Astrocyte (in vitro differentiated cells and primary cell): ENCODE measurements around the gene HOXB7. TPM values are rescaled to one million over a fixed set of nuclear protein-coding genes. Genes with fewer than 3 reads are reported as not detected.

ENCODE experiments used
- DNase-seq: peaks from one replicate; pipeline ENCODE4 v3.0.0-alpha.2; 2010; ENCODE audit warnings: low read depth
- FAIRE-seq: peaks from 2 replicates; lab custom pipeline; 2011; peaks lifted over from hg19 to GRCh38; lab: Jason Lieb, UNC
- H2AFZ ChIP-seq: 2 replicates; pipeline ENCODE4 v1.6.0; 2012; ENCODE audit warnings: low read depth, low read length, inconsistent platforms
- H3K27ac ChIP-seq: 2 replicates; pipeline ENCODE4 v1.5.1; 2011; ENCODE audit warnings: low read depth, low read length, inconsistent platforms
- H3K27me3 ChIP-seq: 2 replicates; pipeline ENCODE4 v1.6.0; 2011; ENCODE audit warnings: low read length, inconsistent platforms; ENCODE audit not compliant: insufficient read depth
- H3K36me3 ChIP-seq: 2 replicates; pipeline ENCODE4 v1.5.1; 2011; ENCODE audit warnings: low read length, inconsistent platforms; ENCODE audit not compliant: insufficient read depth
- H3K4me1 ChIP-seq: 2 replicates; pipeline ENCODE4 v1.5.1; 2011; ENCODE audit warnings: low read length, inconsistent platforms; ENCODE audit not compliant: insufficient read depth
- H3K4me2 ChIP-seq: 2 replicates; pipeline ENCODE4 v1.6.0; 2012; ENCODE audit warnings: low read length, inconsistent platforms
- H3K4me3 ChIP-seq: 2 replicates; pipeline ENCODE4 v1.5.1; 2011; ENCODE audit warnings: low read depth, mild to moderate bottlenecking, low read length, inconsistent platforms; ENCODE audit not compliant: insufficient read depth
- H3K79me2 ChIP-seq: 2 replicates; pipeline ENCODE4 v1.6.0; 2012; ENCODE audit warnings: mild to moderate bottlenecking, low read length, inconsistent platforms; ENCODE audit not compliant: insufficient read depth
- H3K9ac ChIP-seq: 2 replicates; pipeline ENCODE4 v1.6.0; 2012; ENCODE audit warnings: mild to moderate bottlenecking, low read length, inconsistent platforms
- H3K9me3 ChIP-seq: 2 replicates; pipeline ENCODE4 v1.5.1; 2012; ENCODE audit warnings: low read depth, mild to moderate bottlenecking, low read length, inconsistent platforms; ENCODE audit not compliant: insufficient read depth
- H4K20me1 ChIP-seq: 2 replicates; pipeline ENCODE4 v1.6.0; 2012; ENCODE audit warnings: low read length, inconsistent platforms; ENCODE audit not compliant: insufficient read depth
- H3K27ac Mint-ChIP-seq: one replicate; pipeline ENCODE4 v1.8.0; 2021; ENCODE audit warnings: mild to moderate bottlenecking, mixed read lengths; ENCODE audit not compliant: unreplicated experiment
- H3K27me3 Mint-ChIP-seq: one replicate; pipeline ENCODE4 v1.8.0; 2021; ENCODE audit warnings: low read depth, mixed read lengths; ENCODE audit not compliant: unreplicated experiment
- H3K36me3 Mint-ChIP-seq: one replicate; pipeline ENCODE4 v1.8.0; 2021; ENCODE audit warnings: low read depth, mixed read lengths; ENCODE audit not compliant: unreplicated experiment
- H3K4me1 Mint-ChIP-seq: one replicate; pipeline ENCODE4 v1.8.0; 2021; ENCODE audit warnings: low read depth, mixed read lengths; ENCODE audit not compliant: unreplicated experiment
- H3K4me3 Mint-ChIP-seq: one replicate; pipeline ENCODE4 v1.8.0; 2021; ENCODE audit warnings: mild to moderate bottlenecking, moderate library complexity, mixed read lengths; ENCODE audit not compliant: unreplicated experiment
- H3K9me3 Mint-ChIP-seq: one replicate; pipeline ENCODE4 v1.8.0; 2021; ENCODE audit warnings: mild to moderate bottlenecking, mixed read lengths; ENCODE audit not compliant: unreplicated experiment
- CTCF ChIP-seq: IDR thresholded peaks from 2 replicates; pipeline ENCODE4 v1.5.1; 2011; ENCODE audit warnings: low read depth, mild to moderate bottlenecking, inconsistent platforms, low read length, moderate library complexity; ENCODE audit not compliant: insufficient read depth
- EZH2 ChIP-seq: IDR thresholded peaks from 2 replicates; pipeline ENCODE4 v1.6.1; 2012; ENCODE audit warnings: mild to moderate bottlenecking, low read length, inconsistent platforms; ENCODE audit not compliant: insufficient read depth
- total RNA-seq: library from RNA; stranded (reverse); gene quantifications from 2 replicates; pipeline ENCODE4 v1.2.1, GENCODE V29; 2021

The HOXB7 gene
- total RNA-seq, 1 donor from 2014 or later = not detected

DNA sequence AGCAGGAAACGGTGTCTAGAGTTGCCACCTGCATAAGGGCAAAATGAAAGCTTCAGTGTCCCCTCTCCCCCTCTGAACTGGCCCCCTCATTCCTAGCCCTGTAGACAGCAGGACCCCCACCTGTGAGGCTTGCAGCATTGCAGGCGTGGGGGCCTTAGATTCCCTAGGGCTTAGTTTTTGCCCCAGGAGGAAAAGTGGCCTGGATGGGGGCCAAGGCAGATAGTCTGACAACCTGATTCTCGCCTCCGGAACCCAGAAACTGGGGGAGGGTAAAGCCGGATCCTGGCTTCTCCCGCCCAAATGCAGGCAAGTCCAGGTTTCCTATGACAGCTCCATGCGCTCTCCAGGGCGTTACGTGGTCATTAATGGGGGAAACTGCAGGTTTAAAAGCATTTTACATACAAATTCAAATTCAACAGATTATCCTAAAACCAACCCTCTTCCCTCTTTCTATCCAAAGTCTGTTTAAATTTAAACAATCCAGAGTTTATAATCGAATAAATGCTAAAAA is 5.4 kb downstream of the HOXB7 start:
- H3K79me2 ChIP-seq = no peaks in the 10 kb centered on the region
- no peaks in the 10 kb centered on the region for H3K36me3 ChIP-seq
- H3K4me3 ChIP-seq = no peak overlapping the region
- no peaks in the 10 kb centered on the region for H3K36me3 Mint-ChIP-seq
- no peak overlapping the region for H2AFZ ChIP-seq
- no peak overlapping the region for H3K9ac ChIP-seq
- H3K27ac ChIP-seq = no peak overlapping the region
- peaks cover 27% of the 10 kb centered on the region for H4K20me1 ChIP-seq
- peaks cover 88% of the 10 kb centered on the region for H3K27me3 Mint-ChIP-seq
- peaks cover 2% of the 10 kb centered on the region for H3K4me1 ChIP-seq
- no peak overlapping the region for H3K27ac Mint-ChIP-seq
- peaks cover 41% of the 10 kb centered on the region for H3K9me3 Mint-ChIP-seq
- FAIRE-seq = no peak
- no peak overlapping the region for H3K4me3 Mint-ChIP-seq
- no peak for DNase-seq
- H3K4me2 ChIP-seq = no peak overlapping the region
- TF ChIP-seq CTCF (no peak), EZH2 (peak; percentile 30)
- peaks cover 3% of the 10 kb centered on the region for H3K9me3 ChIP-seq
- no peaks in the 10 kb centered on the region for H3K4me1 Mint-ChIP-seq
- H3K27me3 ChIP-seq = peaks cover 96% of the 10 kb centered on the region

GRCh38 chr17:48604770-48605329 is 6.0 kb downstream of the HOXB7 start, which contains the start of gene HOXB6:
Gene HOXB6, minus strand, starts transcription at chr17:48604986. Its CDS starts 6,836 bp downstream, at chr17:48598150.
- Mint-ChIP-seq H3K27me3 (peaks cover 94% of the 10 kb centered on the region), H3K4me1 (no peaks in the 10 kb centered on the region), H3K27ac (peak within 1 kb of the TSS; percentile 69), H3K4me3 (no peak within 1 kb of the TSS), H3K36me3 (no peaks in the 10 kb centered on the region), H3K9me3 (peaks cover 44% of the 10 kb centered on the region)
- FAIRE-seq (no peak), DNase-seq (no peak)
- Histone ChIP-seq H3K4me2 (no peak within 1 kb of the TSS), H4K20me1 (peaks cover 28% of the 10 kb centered on the region), H3K27me3 (peaks cover 96% of the 10 kb centered on the region), H3K9me3 (peaks cover 3% of the 10 kb centered on the region), H2AFZ (no peak within 1 kb of the TSS), H3K36me3 (no peaks in the 10 kb centered on the region), H3K4me1 (no peaks in the 10 kb centered on the region), H3K27ac (no peak within 1 kb of the TSS), H3K4me3 (no peak within 1 kb of the TSS), H3K9ac (no peak within 1 kb of the TSS), H3K79me2 (no peaks in the 10 kb centered on the region)
- no peak for TF ChIP-seq EZH2
- TF ChIP-seq CTCF = no peak
